GM19240 (cell line): ENCODE measurements around the gene SLC10A6.

ENCODE experiments used
- DNase-seq: peaks from one replicate; pipeline ENCODE4 v3.0.0; 2011; ENCODE audit warnings: low spot score; ENCODE audit not compliant: insufficient read length

The SLC10A6 gene

DNA sequence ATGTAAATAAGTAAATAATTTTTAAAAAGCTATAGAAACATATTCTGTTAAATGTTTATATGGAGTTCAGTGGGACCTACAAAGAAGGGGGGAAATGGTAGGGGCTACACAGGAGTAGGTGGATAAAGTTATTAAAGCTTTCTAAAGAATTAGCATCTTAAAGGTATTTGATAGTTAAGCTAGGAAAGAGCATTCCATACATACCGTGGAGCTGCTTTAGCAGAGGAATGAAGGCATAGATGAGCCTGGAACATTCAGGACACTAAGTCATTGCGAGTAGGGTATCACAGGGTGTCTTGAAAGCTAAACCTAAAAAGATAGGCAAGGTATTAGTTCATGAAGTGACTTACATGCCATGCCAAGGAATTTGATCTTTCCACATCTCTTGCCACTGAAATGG is 60.4 kb downstream of the SLC10A6 start:
- no peak for DNase-seq

DNA sequence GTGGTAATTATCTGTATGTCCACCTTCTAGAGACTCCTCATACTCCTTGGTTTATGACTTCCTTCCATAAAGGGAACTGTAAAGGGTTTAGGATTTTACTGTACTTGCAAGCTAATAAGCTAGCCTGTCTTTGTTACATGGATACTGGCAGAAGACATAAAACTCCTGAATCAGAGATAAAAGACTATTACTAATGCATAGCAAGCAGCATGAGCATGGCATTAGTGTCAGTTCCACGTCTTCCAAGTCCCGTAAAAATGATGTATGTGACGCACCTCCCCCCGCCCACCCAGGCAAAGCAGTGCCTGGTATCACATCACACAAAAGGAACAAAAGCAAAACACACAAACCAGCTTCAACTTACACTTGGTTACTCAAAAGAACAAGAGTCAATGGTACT is 71.0 kb downstream of the SLC10A6 start:
- DNase-seq = no peak

DNA sequence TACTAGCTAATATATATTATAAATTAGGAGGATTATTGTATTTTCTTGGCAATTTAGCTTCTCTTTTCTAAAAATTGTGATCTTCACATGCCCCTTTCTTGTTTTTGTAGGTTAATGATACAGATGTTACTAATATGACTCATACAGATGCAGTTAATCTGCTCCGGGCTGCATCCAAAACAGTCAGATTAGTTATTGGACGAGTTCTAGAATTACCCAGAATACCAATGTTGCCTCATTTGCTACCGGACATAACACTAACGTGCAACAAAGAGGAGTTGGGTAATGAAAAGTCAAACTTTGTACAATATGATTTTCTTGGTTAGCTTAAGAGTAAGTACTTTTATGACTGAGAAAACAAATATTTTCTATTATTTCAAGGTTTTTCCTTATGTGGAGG is 74.1 kb downstream of the SLC10A6 start:
- no peak for DNase-seq
